ENCODE measurements around the gene GTF2E1.

Gene GTF2E1

GRCh38 chr3:120762615-120763014 lies 20.1 kb downstream of the GTF2E1 start:
- no peak for DNase-seq (ENCODE audit: extremely low read depth, insufficient read length)
- Histone ChIP-seq H3K27me3 (replicated peaks; ENCODE audit: control insufficient read depth, insufficient read depth, low read length) (no peaks in the 10 kb centered on the region), H3K36me3 (ENCODE audit: control insufficient read depth, insufficient read depth, low read length) (no peaks in the 10 kb centered on the region), H3K4me3 (replicated peaks; ENCODE audit: low read depth, low read length) (no peak overlapping the region)
- TF ChIP-seq CTCF (IDR thresholded peaks at IDR 0.05; ENCODE audit: insufficient read depth, low read length, poor library complexity, severe bottlenecking), result no peak

GRCh38 chr3:120763601-120764000 lies 21.1 kb downstream of the GTF2E1 start:
- H3K36me3 ChIP-seq (ENCODE audit: control insufficient read depth, insufficient read depth, low read length), result no peaks in the 10 kb centered on the region
- TF ChIP-seq CTCF (IDR thresholded peaks at IDR 0.05; ENCODE audit: insufficient read depth, low read length, poor library complexity, severe bottlenecking), result no peak
- no peak overlapping the region for H3K4me3 ChIP-seq (replicated peaks; ENCODE audit: low read depth, low read length)
- H3K27me3 ChIP-seq (replicated peaks; ENCODE audit: control insufficient read depth, insufficient read depth, low read length), result no peaks in the 10 kb centered on the region
- DNase-seq (ENCODE audit: extremely low read depth, insufficient read length), result no peak

- Histone ChIP-seq H3K36me3 (ENCODE audit: control insufficient read depth, insufficient read depth, low read length) (no peaks in the 10 kb centered on the region), H3K27me3 (replicated peaks; ENCODE audit: control insufficient read depth, insufficient read depth, low read length) (no peaks in the 10 kb centered on the region), H3K4me3 (replicated peaks; ENCODE audit: low read depth, low read length) (no peak overlapping the region)
- no peak for TF ChIP-seq CTCF (IDR thresholded peaks at IDR 0.05; ENCODE audit: insufficient read depth, low read length, poor library complexity, severe bottlenecking)
- no peak for DNase-seq (ENCODE audit: extremely low read depth, insufficient read length)
Observed at GRCh38 chr3:120764206-120764605, 21.7 kb downstream of the GTF2E1 start.

GRCh38 chr3:120765830-120766493 lies 23.4 kb downstream of the GTF2E1 start:
- peak; percentile 18 for DNase-seq (ENCODE audit: extremely low read depth, insufficient read length)
- H3K4me3 ChIP-seq (replicated peaks; ENCODE audit: low read depth, low read length), result no peak overlapping the region
- no peaks in the 10 kb centered on the region; the same call in 1 of the 2 replicates for H3K36me3 ChIP-seq (ENCODE audit: control insufficient read depth, insufficient read depth, low read length)
- TF ChIP-seq CTCF (IDR thresholded peaks at IDR 0.05; ENCODE audit: insufficient read depth, low read length, poor library complexity, severe bottlenecking), result no peak
- H3K27me3 ChIP-seq (replicated peaks; ENCODE audit: control insufficient read depth, insufficient read depth, low read length), result no peaks in the 10 kb centered on the region

GRCh38 chr3:120766576-120766975 lies 24.0 kb downstream of the GTF2E1 start:
- H3K27me3 ChIP-seq (replicated peaks; ENCODE audit: control insufficient read depth, insufficient read depth, low read length), result no peaks in the 10 kb centered on the region
- no peak for TF ChIP-seq CTCF (IDR thresholded peaks at IDR 0.05; ENCODE audit: insufficient read depth, low read length, poor library complexity, severe bottlenecking)
- H3K36me3 ChIP-seq (ENCODE audit: control insufficient read depth, insufficient read depth, low read length), result no peaks in the 10 kb centered on the region; the same call in 1 of the 2 replicates
- DNase-seq (ENCODE audit: extremely low read depth, insufficient read length), result no peak
- H3K4me3 ChIP-seq (replicated peaks; ENCODE audit: low read depth, low read length), result no peak overlapping the region

GRCh38 chr3:120767106-120767505 lies 24.6 kb downstream of the GTF2E1 start:
- no peak for TF ChIP-seq CTCF (IDR thresholded peaks at IDR 0.05; ENCODE audit: insufficient read depth, low read length, poor library complexity, severe bottlenecking)
- Histone ChIP-seq H3K36me3 (ENCODE audit: control insufficient read depth, insufficient read depth, low read length) (no peaks in the 10 kb centered on the region; the same call in 1 of the 2 replicates), H3K4me3 (replicated peaks; ENCODE audit: low read depth, low read length) (no peak overlapping the region), H3K27me3 (replicated peaks; ENCODE audit: control insufficient read depth, insufficient read depth, low read length) (no peaks in the 10 kb centered on the region)
- DNase-seq (ENCODE audit: extremely low read depth, insufficient read length), result no peak

Data from GM06990 (cell line).